ENCODE measurements around the gene OR10AD1. TPM values are rescaled to one million over a fixed set of nuclear protein-coding genes. Genes with fewer than 3 reads are reported as not detected.
"Not testable (repeated sequence)": the region's sequence is repeated elsewhere in the genome, so short reads cannot be mapped to it uniquely, and the experiment has no call there.

OR10AD1 gene
- total RNA-seq (not detected), polyA plus RNA-seq (not detected)
- long read RNA-seq, donor 1, result 0 reads
- long read RNA-seq, donor 2, result 0 reads
- long read RNA-seq, donor 3, partial matches to known transcripts, result 0 of 1 reads
- long read RNA-seq, donor 3, other reads (novel, unspliced or antisense), result 0 of 1 reads
- long read RNA-seq, donor 4, result 0 reads
- long read RNA-seq, donor 5, result 0 reads
- long read RNA-seq, donor 6, partial matches to known transcripts, result 0 of 1 reads
- long read RNA-seq, donor 6, other reads (novel, unspliced or antisense), result 0 of 1 reads
- long read RNA-seq, donor 7, result 0 reads
- long read RNA-seq, donor 8, result 0 reads
- long read RNA-seq, donor 9, partial matches to known transcripts, result 0 of 1 reads
- long read RNA-seq, donor 9, other reads (novel, unspliced or antisense), result 0 of 1 reads
- long read RNA-seq, donor 10, result 0 reads

DNA sequence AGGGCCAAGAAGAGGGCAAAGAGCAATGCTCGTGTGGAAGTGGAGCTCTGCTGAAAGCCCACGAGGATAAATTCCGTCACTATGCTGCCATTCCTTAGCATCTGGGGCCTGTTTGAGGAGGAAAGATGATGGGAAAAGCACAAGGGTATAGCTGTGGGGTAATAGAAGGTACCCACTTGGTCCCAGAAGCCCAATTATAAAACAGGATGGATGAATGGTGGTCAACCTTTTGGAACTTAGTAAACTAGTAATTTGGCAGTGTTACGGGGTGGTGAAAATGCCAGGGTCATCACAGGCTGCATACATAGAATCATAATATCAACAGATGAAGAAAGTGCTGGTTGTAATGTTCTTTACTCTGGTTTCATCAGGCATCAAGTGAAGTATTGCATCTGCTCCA is at the start of gene OR10AD1:
OR10AD1 (minus strand) TSS at position 101 of the 400 bp plus-strand sequence; CDS start at position 101, 0 bp downstream.
- H3K27me3 ChIP-seq (ENCODE audit: control insufficient read depth in 2 of 2, insufficient read depth in 1 of 2, low read length in 1 of 2), result no peaks in the 10 kb centered on the region
- peaks cover 0 to 11% of the 10 kb centered on the region in 2 donors for H3K9me3 ChIP-seq (ENCODE audit: control insufficient read depth in 2 of 2, insufficient read depth in 1 of 2, low read length in 1 of 2)
- 96% methylated on average over 4 of the region's 4 CpGs for WGBS
- no peak within 1 kb of the TSS for H3K4me3 ChIP-seq (ENCODE audit: low read length in 2 of 2)
- H3K27ac ChIP-seq (ENCODE audit: low read depth in 1 of 2, low read length in 1 of 2), result no peak within 1 kb of the TSS
- no peaks in the 10 kb centered on the region for H3K36me3 ChIP-seq (ENCODE audit: control insufficient read depth in 2 of 2, insufficient read depth in 2 of 2, low read length in 1 of 2)
- DNase-seq (ENCODE audit: low read depth in 6 of 9, low spot score in 9 of 9), result no peak
- peaks cover 12 to 14% of the 10 kb centered on the region in 2 donors for H3K4me1 ChIP-seq (ENCODE audit: control insufficient read depth in 2 of 2, insufficient read depth in 2 of 2, low read length in 2 of 2)

DNA sequence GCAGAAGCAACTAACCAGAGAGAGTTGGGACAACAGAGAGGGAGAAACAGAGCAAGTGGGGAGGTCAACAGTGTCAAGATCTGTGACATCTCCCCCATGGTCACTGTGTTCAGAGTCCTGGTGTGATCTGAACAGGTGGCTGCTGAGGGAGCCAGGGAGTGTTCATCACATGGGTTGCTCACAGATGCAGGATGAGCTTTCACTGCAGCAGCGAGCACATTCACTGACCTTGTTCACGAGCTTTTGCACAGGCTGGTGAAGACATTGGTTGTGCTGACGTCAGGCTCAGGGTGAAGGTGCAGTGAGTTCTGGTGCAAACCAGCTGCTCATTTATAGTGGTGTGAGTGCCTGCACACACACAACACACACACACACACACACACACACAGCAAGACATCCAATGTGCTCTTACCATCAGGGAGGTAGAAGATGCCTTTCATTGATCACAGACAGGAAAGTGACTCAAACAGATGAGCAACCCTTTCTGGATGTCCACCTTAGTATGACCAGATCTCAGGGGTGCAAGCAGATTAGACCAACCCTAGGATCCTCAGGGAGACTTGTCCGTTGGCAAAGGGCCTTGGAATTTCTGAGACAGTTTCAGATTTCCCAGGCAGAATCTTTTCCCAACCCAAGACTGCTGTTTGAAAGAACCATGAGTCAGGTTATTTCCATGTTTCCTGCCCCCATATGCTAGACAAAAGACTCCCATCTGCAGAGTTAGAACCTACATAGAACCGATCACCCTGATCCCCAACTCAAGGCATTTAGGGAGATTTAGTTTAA is 44.3 kb upstream of the OR10AD1 start:
- no peak for DNase-seq (ENCODE audit: low read depth in 6 of 9, low spot score in 9 of 9)
- Histone ChIP-seq H3K9me3 (ENCODE audit: control insufficient read depth in 2 of 2, insufficient read depth in 1 of 2, low read length in 1 of 2) (no peaks in the 10 kb centered on the region), H3K36me3 (ENCODE audit: control insufficient read depth in 2 of 2, insufficient read depth in 2 of 2, low read length in 1 of 2) (no peaks in the 10 kb centered on the region), H3K27me3 (ENCODE audit: control insufficient read depth in 2 of 2, insufficient read depth in 1 of 2, low read length in 1 of 2) (no peaks in the 10 kb centered on the region), H3K4me3 (ENCODE audit: low read length in 2 of 2) (no peak overlapping the region), H3K4me1 (ENCODE audit: control insufficient read depth in 2 of 2, insufficient read depth in 2 of 2, low read length in 2 of 2) (no peaks in the 10 kb centered on the region), H3K27ac (ENCODE audit: low read depth in 1 of 2, low read length in 1 of 2) (no peak overlapping the region)
- 93% methylated on average over 5 of the region's 5 CpGs for whole genome bisulfite sequencing

- Histone ChIP-seq H3K4me3 (ENCODE audit: low read length in 2 of 2) (no peak overlapping the region), H3K27ac (ENCODE audit: low read depth in 1 of 2, low read length in 1 of 2) (no peak overlapping the region), H3K27me3 (ENCODE audit: control insufficient read depth in 2 of 2, insufficient read depth in 1 of 2, low read length in 1 of 2) (no peaks in the 10 kb centered on the region), H3K9me3 (ENCODE audit: control insufficient read depth in 2 of 2, insufficient read depth in 1 of 2, low read length in 1 of 2) (no peaks in the 10 kb centered on the region), H3K36me3 (ENCODE audit: control insufficient read depth in 2 of 2, insufficient read depth in 2 of 2, low read length in 1 of 2) (no peaks in the 10 kb centered on the region), H3K4me1 (ENCODE audit: control insufficient read depth in 2 of 2, insufficient read depth in 2 of 2, low read length in 2 of 2) (no peaks in the 10 kb centered on the region)
- no peak for DNase-seq (ENCODE audit: low read depth in 6 of 9, low spot score in 9 of 9)
- WGBS, result 91% methylated on average over 3 of the region's 3 CpGs
These were observed 34.1 kb upstream of the OR10AD1 start for GRCh38 chr12:48237162-48237561.

- H3K36me3 ChIP-seq (ENCODE audit: control insufficient read depth in 2 of 2, insufficient read depth in 2 of 2, low read length in 1 of 2), result no peaks in the 10 kb centered on the region
- no peaks in the 10 kb centered on the region for H3K4me1 ChIP-seq (ENCODE audit: control insufficient read depth in 2 of 2, insufficient read depth in 2 of 2, low read length in 2 of 2)
- WGBS, result 93% methylated on average over 4 of the region's 4 CpGs
- H3K27ac ChIP-seq (ENCODE audit: low read depth in 1 of 2, low read length in 1 of 2), result no peak overlapping the region
- no peak overlapping the region for H3K4me3 ChIP-seq (ENCODE audit: low read length in 2 of 2)
- no peak for DNase-seq (ENCODE audit: low read depth in 6 of 9, low spot score in 9 of 9)
- no peaks in the 10 kb centered on the region for H3K9me3 ChIP-seq (ENCODE audit: control insufficient read depth in 2 of 2, insufficient read depth in 1 of 2, low read length in 1 of 2)
- H3K27me3 ChIP-seq (ENCODE audit: control insufficient read depth in 2 of 2, insufficient read depth in 1 of 2, low read length in 1 of 2), result no peaks in the 10 kb centered on the region
These were observed 32.8 kb upstream of the OR10AD1 start for GRCh38 chr12:48235796-48236333.

GRCh38 chr12:48231169-48231958 is 28.3 kb upstream of the OR10AD1 start:
- not testable (repeated sequence) for DNase-seq (ENCODE audit: low read depth in 6 of 9, low spot score in 9 of 9)
- WGBS, result 96% methylated on average over 2 of the region's 2 CpGs

DNA sequence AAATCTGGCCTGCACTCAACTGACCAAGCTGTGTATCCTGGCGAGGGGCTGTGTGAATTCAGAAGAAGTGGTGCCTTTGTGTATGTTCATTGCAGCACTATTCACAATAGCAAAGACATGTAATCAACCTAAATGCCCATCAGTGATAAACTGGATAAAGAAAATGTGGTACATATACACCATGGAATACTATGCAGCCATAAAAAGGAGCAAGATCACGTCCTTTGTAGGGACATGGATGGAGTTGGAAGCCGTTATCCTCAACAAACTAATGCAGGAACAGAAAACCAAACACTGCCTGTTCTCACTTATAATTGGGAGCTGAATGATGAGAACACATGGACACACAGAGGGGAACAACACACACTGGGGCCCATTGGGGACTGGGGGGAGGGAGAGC is 21.4 kb upstream of the OR10AD1 start:
- not testable (repeated sequence) for H3K4me3 ChIP-seq (ENCODE audit: low read length in 2 of 2); DNase-seq (ENCODE audit: low read depth in 6 of 9, low spot score in 9 of 9); H3K27ac ChIP-seq (ENCODE audit: low read depth in 1 of 2, low read length in 1 of 2); H3K36me3 ChIP-seq (ENCODE audit: control insufficient read depth in 2 of 2, insufficient read depth in 2 of 2, low read length in 1 of 2); H3K9me3 ChIP-seq (ENCODE audit: control insufficient read depth in 2 of 2, insufficient read depth in 1 of 2, low read length in 1 of 2); H3K4me1 ChIP-seq (ENCODE audit: control insufficient read depth in 2 of 2, insufficient read depth in 2 of 2, low read length in 2 of 2); H3K27me3 ChIP-seq (ENCODE audit: control insufficient read depth in 2 of 2, insufficient read depth in 1 of 2, low read length in 1 of 2)
- WGBS, result 93% methylated on average over 3 of the region's 3 CpGs

More at GRCh38 chr12:48231169-48231958, 28.3 kb upstream of the OR10AD1 start:
- H3K27ac ChIP-seq (ENCODE audit: low read depth in 1 of 2, low read length in 1 of 2); H3K36me3 ChIP-seq (ENCODE audit: control insufficient read depth in 2 of 2, insufficient read depth in 2 of 2, low read length in 1 of 2); H3K4me1 ChIP-seq (ENCODE audit: control insufficient read depth in 2 of 2, insufficient read depth in 2 of 2, low read length in 2 of 2); H3K9me3 ChIP-seq (ENCODE audit: control insufficient read depth in 2 of 2, insufficient read depth in 1 of 2, low read length in 1 of 2); H3K27me3 ChIP-seq (ENCODE audit: control insufficient read depth in 2 of 2, insufficient read depth in 1 of 2, low read length in 1 of 2); H3K4me3 ChIP-seq (ENCODE audit: low read length in 2 of 2): not testable (repeated sequence)

DNA sequence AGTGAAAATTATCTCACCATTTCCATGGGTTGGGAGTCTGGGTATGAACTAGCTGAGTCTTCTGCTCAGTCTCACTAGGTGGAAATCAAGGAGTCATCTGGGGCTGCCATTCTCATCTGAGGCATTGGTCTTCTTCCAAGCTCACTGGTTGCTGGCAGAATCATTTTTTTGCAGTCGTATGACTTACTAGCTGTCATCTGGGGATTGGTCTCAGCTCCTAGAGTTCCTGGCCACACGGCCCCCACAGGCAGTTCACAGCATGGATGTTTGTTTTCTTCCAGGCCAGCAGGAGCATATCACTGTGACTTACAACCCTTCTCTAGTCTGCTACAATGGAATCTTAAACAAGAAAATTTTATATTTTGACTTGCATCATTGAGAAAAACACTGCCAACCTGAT is 18.6 kb upstream of the OR10AD1 start:
- Histone ChIP-seq H3K36me3 (ENCODE audit: control insufficient read depth in 2 of 2, insufficient read depth in 2 of 2, low read length in 1 of 2) (no peaks in the 10 kb centered on the region), H3K27me3 (ENCODE audit: control insufficient read depth in 2 of 2, insufficient read depth in 1 of 2, low read length in 1 of 2) (no peaks in the 10 kb centered on the region), H3K4me3 (ENCODE audit: low read length in 2 of 2) (no peak overlapping the region), H3K27ac (ENCODE audit: low read depth in 1 of 2, low read length in 1 of 2) (no peak overlapping the region), H3K4me1 (ENCODE audit: control insufficient read depth in 2 of 2, insufficient read depth in 2 of 2, low read length in 2 of 2) (no peaks in the 10 kb centered on the region), H3K9me3 (ENCODE audit: control insufficient read depth in 2 of 2, insufficient read depth in 1 of 2, low read length in 1 of 2) (no peaks in the 10 kb centered on the region)
- WGBS, result 77% methylated on average over 2 of the region's 2 CpGs
- no peak for DNase-seq (ENCODE audit: low read depth in 6 of 9, low spot score in 9 of 9)

- H3K4me1 ChIP-seq (ENCODE audit: control insufficient read depth in 2 of 2, insufficient read depth in 2 of 2, low read length in 2 of 2), result no peaks in the 10 kb centered on the region
- no peak for DNase-seq (ENCODE audit: low read depth in 6 of 9, low spot score in 9 of 9)
- no peaks in the 10 kb centered on the region for H3K27me3 ChIP-seq (ENCODE audit: control insufficient read depth in 2 of 2, insufficient read depth in 1 of 2, low read length in 1 of 2)
- H3K36me3 ChIP-seq (ENCODE audit: control insufficient read depth in 2 of 2, insufficient read depth in 2 of 2, low read length in 1 of 2), result no peaks in the 10 kb centered on the region
- no peak overlapping the region for H3K4me3 ChIP-seq (ENCODE audit: low read length in 2 of 2)
- H3K9me3 ChIP-seq (ENCODE audit: control insufficient read depth in 2 of 2, insufficient read depth in 1 of 2, low read length in 1 of 2), result no peaks in the 10 kb centered on the region
- 96% methylated on average over 1 of the region's 1 CpG for WGBS
- no peak overlapping the region for H3K27ac ChIP-seq (ENCODE audit: low read depth in 1 of 2, low read length in 1 of 2)
These were observed 17.6 kb upstream of the OR10AD1 start for GRCh38 chr12:48220701-48221100.
